Stimulated activated CD8-positive, alpha-beta memory T cell treated with anti-CD3 and anti-CD28 coated beads, Interleukin-7, amount 100 ng/mL, for 1 hour (primary cell): ENCODE measurements around the gene IL11.
"Not testable (repeated sequence)": the region's sequence is repeated elsewhere in the genome, so short reads cannot be mapped to it uniquely, and the experiment has no call there.

Source experiments
- DNase-seq, 2 donors: peaks; one replicate each; pipeline ENCODE4 v3.0.0-alpha.2; 2020; ENCODE audit warnings: low read depth in 2 of 2

IL11 gene

DNA sequence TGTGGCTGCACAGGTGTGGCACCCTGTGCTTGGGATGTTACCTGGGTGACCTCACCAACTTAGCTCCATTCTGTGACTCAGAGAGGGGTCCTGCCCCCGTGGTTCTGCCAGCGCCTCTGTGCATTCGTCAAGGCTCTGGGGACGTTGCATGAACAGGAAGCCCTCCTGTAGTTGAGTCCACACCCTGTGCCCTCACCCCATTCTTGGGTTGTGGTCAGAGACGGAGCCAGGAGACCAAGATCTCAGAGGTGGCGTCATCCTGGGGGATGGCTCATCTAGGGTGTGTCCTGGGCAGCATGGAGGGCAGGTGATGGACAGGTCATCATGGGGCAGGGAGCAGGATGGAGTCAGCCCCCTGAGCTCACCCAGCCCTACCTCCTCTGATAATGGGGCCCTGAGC is 18.2 kb downstream of the IL11 start:
- DNase-seq = no peak

DNA sequence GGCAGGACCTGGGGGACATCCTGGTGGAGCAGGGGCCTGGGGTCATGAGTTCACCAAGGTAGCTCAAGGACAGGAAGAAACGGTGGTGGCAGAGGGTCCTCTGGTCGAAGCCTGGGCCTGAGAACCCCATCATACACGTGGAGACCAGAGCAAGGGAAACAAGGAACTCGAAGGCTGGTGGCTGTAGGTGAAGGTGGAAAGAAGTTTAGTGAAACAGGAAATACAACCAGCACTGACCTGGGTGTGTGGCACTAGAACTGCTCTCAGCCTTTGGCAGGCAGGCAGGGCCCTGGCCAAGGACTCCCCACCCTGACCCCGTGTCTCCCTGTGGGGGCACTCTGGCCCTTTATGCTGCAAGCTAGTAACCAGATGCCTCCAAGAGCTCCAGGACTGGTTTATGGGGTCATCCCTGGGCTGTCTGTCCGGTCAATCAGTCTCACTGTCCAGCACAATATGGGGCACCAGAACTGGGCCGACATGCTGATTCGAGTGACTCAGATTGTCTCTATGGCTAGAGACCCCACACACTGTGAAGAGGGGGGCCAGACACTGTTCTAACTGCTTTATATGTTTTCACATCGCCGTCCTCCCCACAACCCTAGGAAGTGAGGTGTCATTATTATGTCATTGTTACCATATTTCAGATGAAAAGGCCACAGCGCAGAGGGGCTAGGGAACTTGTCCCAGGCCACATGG is 19.5 kb downstream of the IL11 start:
- DNase-seq = no peak

DNA sequence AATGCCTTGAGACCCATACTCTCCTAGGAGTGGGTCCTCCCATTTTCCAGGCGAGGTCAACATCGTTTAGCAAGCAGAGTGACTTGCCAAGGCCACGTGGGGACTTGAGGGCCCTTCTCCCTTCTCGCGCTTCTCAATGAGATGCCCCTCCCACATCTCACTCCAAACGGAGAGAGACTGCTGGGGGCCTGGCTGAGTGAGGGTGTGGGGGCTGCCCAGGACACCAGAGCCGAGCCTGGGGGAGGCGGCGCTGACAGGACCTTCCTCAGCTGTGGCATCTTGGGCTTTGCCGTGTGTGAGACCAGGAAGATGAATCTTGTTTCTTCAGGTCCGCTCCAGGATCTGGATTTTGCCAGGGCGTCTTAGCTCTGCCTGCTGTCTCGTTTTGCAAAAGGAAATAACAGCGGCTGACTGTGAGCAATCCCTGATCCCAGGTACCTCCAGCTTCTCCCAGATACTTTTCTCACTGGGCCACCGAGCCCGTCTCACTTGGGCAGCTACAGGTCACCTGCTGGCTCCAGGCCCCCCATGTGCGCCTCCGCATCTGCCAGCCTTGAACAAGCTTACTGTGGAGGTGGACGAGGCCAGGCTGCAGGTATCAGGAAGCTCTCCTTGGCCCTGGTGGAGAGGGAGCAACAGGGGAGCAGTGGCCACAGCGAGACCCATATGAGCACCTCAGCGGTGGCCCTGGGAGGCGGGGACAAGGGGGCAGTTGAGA is 21.8 kb downstream of the IL11 start:
- no peak for DNase-seq

DNA sequence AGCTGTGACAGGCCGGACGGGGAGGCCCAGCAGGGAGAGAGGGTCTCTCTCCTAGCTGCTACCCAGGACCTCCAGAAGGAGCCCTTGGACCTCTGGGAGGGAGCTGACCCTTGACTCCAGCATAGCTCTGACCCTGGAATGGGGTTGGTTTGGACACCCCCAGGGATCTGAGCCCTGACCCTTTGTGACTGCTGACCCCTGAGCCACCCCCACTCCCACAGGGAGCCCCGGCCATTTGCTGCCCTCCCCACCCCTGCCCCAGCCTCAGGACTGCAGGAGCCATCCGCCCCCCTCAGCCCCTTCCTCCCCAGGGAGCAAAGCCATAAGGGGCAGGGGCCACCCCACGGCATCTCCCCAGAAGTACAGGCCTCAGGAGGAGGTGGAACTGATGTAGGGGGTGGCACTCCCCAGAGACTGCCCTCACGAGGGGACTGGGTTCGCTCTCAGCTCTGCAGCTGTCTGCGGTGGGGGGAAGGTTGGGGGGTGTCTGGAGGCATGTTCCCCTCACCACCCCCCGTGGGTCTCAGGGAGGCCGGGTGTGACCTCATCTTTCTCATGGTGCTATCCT is 22.7 kb downstream of the IL11 start:
- no peak for DNase-seq

DNA sequence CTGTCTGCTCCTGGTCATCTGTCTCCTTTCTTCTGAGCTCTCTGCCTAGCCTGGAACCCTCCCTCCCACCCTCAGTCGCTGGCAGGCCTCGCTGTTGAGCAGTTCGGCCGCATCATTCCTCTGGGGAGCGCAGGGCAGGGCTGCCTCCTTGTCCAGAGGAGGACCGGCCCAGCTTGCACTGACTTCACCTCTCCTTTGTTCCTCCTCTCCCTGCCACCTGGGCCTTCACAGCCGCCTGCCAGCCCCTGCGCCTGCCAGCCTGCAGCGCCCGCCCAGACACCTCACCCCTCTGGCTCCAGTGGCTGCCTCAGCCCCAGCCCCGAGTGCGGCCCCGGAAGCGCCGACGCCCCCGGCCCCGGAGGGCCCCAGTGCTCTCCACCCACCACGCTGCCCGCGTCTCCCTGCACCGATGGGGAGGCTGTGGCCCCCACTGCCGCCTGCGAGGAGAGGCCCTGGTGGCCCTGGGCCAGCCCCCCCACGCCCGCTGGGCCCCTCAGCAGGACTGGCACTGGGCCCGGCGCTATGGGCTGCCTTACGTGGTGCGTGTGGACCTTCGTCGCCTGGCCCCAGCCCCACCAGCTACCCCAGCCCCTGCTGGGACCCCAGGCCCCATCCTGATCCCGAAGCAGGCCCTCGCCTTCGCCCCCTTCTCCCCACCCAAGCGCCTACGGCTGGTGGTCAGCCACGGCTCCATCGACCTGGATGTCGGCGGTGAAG is 23.4 kb downstream of the IL11 start:
- DNase-seq = no peak

DNA sequence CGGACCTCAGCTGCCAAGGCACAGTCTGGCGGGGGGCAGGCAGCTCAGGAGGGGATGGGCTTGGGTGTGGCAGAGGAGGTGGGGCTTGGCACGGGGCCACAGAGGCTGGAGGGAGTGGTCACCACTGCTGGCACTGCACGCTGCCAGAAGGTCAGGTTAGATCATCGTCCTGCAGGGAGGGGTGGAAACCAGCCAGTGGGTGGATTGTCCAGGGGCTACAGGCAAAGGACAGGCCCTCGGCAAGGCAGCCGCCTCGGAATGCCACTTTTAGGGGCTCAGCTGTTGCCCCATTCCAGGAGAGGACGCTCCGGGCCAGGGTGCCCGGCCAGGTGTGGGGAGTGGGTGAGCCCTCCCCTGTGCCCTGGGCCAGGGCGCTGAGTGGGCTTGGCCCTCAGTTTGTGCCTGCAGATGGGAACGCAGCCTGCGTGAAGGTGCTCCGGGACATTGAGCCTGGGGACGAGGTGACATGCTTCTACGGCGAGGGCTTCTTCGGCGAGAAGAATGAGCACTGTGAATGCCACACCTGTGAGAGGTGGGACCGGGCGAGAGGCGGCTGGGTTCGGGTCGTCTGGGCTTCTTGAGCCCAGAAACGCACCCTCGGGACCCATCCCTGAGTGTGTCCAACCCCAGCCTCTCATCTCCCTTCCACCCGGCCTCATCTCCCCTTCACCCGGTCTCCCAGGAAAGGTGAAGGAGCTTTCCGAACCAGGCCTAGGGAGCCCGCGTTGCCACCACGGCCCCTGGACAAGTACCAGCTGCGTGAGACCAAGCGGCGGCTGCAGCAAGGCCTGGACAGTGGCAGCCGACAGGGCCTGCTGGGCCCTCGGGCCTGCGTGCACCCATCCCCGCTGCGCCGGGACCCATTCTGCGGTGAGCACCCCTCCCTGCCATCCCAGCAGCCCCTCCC is 24.2 kb downstream of the IL11 start:
- DNase-seq = no peak

DNA sequence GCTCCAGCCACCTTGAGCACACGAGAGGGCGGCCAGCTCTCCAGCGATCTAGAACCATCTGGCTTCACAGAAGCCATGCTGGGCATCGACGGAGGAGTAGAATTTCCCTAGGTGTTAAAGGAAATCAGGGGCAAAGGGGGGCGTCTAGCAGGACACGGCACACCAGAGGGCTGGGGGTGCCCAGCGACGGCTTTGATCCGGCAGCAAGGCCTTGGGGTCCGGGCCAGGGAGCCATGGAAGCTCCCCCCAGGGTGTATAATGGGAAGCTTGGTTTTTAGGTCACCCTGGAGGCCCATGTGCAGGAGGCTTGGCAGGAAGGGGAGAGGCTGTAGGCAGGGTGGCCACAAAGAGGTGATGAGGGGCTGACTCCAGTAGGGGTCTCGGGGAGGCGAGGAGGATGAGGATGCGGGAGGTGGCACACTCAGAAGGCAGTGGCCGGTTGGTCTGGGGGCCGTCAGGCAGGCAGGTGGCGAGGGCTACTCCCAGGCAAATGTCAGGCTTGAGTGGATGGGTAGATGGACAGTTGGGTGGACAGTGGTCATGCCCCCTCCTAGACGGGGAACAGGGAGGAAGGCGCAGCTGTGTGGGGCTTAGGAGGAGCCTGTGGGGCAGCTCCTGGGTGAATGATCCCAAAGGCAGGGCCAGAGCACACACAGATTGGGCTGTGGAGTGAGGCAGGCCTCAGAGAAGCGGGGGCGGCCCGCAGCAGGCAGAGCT is 25.0 kb downstream of the IL11 start:
- DNase-seq = no peak

DNA sequence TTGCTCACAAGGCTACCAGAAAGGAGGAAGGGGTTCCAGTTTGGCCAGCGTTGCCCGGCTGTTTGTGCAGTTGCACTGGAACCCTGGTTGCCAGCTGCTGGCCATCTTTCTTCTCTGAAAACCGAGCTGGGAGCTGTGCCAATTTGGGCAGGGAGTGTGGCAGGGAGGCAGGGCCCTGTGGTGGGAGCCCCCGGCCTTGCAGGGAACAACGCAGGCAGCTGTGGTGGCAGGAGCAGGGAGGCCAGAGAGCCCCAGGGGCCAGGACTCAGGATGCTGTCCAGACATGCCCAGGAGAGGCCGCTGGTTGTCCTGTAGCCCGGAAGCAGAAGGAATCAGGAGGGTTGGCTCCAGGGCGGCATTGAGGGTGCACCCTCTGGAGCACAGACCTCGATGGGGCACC is 25.8 kb downstream of the IL11 start:
- DNase-seq = no peak

DNA sequence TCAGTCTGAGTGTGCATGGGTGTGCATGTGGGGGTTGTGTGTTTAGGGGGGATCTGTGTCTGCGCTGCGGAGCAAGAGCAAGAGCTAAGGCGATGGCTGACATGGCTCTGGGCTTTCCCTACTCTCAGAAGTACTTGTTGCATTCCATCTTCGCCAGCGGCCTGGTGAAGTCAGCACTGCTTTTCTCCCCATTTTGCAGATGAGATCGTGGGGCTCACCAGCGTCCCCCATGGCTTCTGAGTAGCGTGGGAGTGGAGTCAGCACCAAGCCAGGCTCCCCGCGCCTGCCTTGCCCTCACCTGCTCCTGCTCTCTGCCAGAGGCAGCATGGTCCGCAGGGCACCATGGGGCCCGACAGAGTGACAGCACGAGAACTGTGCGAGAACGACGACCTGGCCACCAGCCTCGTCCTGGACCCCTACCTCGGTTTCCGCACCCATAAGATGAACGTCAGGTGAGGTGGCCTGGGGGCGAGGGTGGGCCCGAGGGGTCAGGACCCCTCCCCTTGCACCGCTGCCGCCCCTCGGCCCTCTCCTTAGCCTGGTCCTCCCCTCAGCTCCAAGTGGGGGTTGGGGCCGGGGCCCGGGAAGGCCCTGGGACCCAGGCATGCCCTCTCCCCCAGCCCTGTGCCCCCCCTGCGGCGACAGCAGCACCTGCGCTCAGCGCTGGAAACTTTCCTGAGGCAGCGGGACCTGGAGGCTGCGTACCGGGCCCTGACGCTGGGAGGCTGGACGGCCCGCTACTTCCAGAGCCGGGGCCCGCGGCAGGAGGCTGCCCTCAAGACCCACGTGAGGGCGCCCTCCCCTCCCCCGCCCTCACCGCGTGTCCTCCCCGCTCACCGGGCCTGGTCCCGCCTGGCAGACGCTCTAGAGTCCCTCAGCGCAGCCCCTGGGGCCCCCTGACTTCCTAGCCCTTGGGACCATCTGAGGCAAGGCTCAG is 28.4 kb downstream of the IL11 start:
- DNase-seq = no peak

DNA sequence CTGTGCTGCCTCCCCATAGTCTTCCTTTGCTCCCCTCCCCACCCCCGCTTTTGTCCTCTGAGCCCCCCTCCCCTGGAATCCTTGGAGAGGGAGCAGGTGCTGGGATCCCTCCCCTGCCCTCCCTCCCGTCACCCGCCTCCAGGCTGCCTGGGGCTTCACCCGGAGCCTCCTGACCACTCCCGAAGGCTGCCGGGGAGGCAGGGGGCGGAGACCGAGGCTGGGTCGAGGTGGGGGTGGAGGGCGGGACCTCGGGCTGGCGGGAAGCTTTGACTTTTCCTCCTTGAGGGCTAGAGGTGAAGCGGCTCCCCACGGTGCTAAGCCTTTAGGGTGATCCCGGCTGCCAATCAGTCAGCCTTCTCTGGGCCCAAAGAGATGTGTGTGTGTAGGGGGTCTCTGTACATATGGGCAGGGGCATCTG is 29.1 kb downstream of the IL11 start:
- peak; percentile 17 to 21 for DNase-seq

DNA sequence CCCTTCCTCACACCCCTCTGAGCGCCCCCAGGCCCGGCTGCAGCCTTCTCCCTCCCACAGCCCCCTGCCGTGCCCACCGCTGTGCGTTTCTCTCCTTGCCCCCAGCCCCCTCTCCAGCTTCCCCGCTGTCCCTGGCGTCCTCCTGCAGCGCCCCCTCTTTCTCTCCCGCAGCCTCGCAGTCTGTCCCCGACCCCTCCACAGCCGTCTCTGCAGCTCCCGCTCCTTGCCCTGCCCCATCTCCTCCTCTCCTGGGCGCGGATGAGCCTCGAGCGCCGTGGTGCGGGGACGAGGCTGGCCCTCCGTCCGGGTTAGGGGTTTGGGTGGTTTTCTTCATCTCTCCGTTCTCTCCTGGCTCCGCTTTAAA is 29.5 kb downstream of the IL11 start:
- no peak for DNase-seq

DNA sequence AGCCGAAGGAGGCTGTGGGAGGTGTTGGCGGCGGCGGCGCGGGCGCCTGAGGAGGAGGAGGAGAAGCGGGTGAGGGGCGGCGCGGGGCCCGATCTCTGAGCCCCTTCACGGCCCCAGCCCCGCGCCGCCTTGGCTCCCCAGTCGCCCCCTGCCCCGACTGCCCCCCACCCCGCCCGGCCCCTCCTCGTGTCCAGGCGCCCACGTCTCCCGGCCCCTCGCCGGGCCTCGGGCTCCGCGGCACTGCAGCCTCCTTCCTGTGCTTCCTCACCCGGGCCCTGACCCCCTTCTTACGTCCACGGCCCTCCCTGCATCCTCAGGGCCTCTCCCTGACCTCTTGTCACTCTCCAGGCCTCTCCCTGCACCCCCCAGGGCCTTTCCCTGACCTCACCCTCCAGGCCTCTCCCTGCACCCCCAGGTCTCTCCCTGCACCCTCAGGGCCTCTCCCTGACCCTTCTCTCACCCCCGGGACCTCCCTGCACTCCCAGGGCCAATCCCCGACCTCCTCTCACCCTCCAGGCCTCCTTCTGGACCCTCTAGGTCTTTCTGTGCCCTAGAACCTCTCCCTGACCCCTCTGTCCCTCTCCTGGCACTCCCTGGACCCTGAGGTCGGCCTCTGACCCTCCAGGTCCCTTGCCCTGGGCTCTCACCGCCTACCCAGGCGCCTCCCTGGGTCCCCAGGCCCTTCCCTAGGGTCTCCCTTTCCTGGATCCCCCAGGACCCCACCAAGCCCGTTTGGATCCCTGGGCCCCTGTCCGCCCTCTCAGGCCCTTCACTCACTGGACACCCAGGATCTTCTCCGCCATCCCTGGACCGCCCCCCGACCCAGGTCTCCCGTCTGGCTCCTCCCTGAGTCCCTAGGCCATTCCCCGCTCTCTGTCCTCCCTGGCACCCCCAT is 30.1 kb downstream of the IL11 start:
- no peak for DNase-seq

DNA sequence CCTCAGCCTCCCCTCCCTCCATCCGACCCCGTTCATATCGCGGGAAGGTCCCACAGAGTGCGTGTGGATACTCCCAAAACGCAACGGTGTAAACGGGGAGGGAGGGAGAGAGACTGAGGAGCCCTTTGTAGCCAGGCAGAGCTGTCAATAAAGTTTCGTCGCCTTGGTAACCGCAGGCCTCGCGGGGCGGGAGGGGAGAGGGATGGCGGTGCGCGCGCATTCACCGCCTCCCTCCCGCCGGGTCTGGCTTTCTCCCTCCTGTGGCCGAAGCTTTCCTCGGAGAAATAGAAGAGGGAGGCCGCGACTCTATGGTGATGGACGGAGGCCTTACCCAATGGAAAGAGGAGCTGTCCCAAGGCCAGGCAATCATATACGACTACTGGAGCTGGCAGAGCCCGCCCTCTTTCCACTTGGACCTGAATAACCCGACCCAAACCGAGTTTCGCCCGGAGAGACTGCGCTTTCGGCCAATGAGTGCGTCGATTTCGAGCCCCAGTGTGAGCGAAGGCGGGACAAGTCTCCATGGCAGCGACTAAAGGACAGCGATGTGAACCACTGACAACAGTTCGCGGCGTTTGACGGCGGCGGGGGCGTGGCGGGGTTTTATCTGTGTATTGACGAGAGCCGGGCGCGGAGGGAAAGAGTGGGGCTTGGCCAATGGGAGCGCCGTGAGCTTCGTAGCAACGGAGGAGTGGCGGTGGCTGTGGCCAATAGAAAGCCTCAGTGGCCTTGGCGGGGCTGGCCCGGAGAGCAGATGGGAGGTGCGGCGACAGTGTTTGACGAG is 31.0 kb downstream of the IL11 start, which contains the start of gene KMT5C:
TSS of gene KMT5C (plus strand) at position 772 of the 784 bp plus-strand sequence. CDS start 2,061 bp downstream, outside the sequence.
- peak; percentile 100 for DNase-seq

DNA sequence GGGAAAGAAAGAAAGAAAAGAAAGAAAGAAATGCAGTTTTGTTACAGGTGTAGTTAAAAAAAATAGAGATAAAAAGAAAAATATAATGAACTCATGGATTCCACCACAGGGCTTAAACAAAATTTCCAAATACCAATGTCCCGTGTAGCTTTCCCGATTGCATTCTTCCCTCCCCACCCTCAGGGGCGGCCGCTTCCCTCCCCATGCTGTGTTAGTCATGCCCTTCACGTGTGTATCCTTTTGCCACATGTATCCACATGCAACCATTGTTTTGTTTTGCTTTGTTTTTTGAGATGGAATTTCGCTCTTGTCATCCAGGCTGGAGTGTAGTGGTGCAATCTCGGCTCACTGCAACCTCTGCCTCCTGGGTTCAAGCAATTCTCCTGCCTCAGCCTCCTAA is 34.2 kb downstream of the IL11 start:
- no peak for DNase-seq

DNA sequence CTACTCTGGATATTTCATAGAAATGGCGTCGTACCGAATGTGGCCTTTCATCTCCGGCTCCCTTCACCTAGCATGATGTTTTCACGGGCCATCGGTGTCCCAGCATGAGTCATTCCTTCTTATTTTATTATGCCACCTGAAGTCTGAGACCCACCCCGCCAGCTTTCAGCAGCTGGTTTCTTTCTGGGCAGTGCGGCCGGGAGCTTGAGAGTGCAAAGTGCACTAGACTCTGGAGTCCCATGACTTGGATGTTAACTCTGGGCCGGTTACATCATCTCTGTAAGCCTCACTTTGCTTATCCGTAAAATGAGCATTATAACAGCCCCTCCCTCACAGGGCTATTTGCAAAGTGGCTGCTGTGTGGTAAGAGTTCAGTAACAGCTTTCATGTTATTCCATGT is 36.4 kb downstream of the IL11 start:
- DNase-seq = no peak

DNA sequence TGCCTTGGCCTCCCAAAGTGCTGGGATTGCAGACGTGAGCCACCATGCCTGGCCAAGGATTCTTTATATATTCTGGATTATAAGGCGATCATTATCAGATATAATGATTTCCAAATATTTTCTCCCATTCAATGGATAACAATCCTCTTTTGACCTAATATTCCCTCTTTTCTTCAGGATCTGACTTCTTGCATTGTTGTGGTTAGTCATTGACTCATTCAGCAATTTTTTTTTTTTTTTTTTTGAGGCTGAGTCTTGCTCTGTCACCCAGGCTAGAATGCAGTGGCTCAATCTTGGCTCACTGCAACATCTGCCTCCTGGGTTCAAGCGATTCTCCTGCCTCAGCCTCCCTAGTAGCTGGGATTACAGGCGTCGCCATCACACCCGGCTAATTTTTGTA is 40.5 kb downstream of the IL11 start:
- not testable (repeated sequence) for DNase-seq

DNA sequence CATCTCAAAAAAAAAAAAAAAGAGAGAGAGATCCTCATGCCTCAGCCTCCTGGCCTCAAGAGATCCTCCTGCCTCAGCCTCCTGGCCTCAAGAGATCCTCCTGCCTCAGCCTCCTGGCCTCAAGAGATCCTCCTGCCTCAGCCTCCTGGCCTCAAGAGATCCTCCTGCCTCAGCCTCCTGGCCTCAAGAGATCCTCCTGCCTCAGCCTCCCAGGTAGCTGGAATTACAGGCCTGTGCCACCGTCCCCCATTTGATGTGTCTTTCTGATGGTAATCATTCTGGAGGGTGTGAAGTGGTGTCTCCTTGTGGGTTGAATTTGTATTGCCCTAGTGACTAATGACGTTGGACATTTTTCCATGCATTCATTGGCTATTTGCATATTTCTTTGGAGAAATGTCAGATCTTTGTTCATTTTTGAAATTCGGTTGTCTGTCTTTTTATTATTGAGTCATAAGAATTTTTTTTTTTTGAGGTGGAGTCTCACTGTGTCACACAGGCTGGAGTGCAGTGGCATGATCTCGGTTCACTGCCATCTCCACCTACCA is 41.4 kb downstream of the IL11 start:
- not testable (repeated sequence) for DNase-seq

DNA sequence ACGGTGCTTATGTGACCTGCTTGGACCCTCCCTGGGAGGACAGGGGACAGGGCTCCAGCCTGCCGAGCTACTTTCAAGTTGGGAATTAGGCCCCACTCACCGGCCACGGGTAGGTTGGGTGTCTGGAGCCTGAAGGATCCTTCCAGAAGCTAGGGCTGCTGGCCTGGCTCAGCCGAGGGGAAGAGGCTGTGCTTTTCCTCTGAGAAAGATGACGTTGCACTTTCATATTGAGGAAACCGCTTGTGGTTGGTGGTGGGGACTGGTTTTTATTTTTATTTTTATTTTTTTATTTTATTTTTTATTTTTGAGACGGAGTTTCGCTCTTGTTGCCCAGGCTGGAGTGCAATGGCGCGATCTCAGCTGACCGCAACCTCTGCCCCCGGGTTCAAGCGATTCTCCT is 45.1 kb downstream of the IL11 start, which contains the start of gene TMEM150B:
TSS of gene TMEM150B (minus strand) at position 170 of the 400 bp plus-strand sequence. CDS start 4,305 bp downstream, outside the sequence.
- DNase-seq = no peak
